Endothelial cell of umbilical vein (primary cell): ENCODE data around the gene ZNF764.

Source experiments
- CTCF ChIP-seq, 2 donors: IDR thresholded peaks; 1 replicate in 1 of 2; 2 replicates in 1 of 2; pipeline ENCODE4 v1.5.1; 2011; ENCODE audit warnings: low read length in 2 of 2, mild to moderate bottlenecking in 2 of 2, moderate library complexity in 2 of 2, control low read depth in 1 of 2, inconsistent platforms in 1 of 2, low read depth in 1 of 2; ENCODE audit not compliant: insufficient read depth in 1 of 2; ENCODE audit errors: extremely low read depth in 1 of 2
- EZH2 ChIP-seq: IDR thresholded peaks from 2 replicates; pipeline ENCODE4 v1.6.1; 2012; ENCODE audit warnings: borderline replicate concordance, low read depth, mild to moderate bottlenecking, moderate library complexity, low read length, inconsistent platforms; ENCODE audit not compliant: severe bottlenecking
- JUN ChIP-seq: IDR thresholded peaks from 2 replicates; pipeline ENCODE4 v1.6.1; 2011; ENCODE audit warnings: borderline replicate concordance, low read depth; ENCODE audit not compliant: insufficient read length, insufficient read depth
- POLR2A ChIP-seq: IDR thresholded peaks from 2 replicates; pipeline ENCODE4 v1.6.1; 2012; ENCODE audit warnings: low read depth, mild to moderate bottlenecking, control low read depth, low read length
- POLR2AphosphoS5 ChIP-seq: IDR thresholded peaks from 2 replicates; pipeline ENCODE4 v1.6.1; 2012; ENCODE audit warnings: low read depth, mild to moderate bottlenecking, control low read depth, low read length, moderate library complexity; ENCODE audit not compliant: insufficient read depth

GRCh38 chr16:30523768-30524574 is 34.2 kb downstream of the ZNF764 start:
- TF ChIP-seq POLR2AphosphoS5, result no peak
- TF ChIP-seq EZH2, result no peak
- TF ChIP-seq CTCF (IDR thresholded peaks at IDR 0.05; ENCODE audit: extremely low read depth in 1 of 2, insufficient read depth in 1 of 2, low read depth in 1 of 2, low read length in 2 of 2), result no peak
- peak; percentile 57 for TF ChIP-seq POLR2A
- no peak for TF ChIP-seq JUN
